CD14-positive monocyte (primary cell): ENCODE data around the gene CAMTA1. TPM values are rescaled to one million over a fixed set of nuclear protein-coding genes. Genes with fewer than 3 reads are reported as not detected.

Source experiments
- DNase-seq, 3 donors: peaks; one replicate each; pipeline ENCODE4 v3.0.0-alpha.2; 2011 to 2022
- H2AFZ ChIP-seq: 2 replicates; pipeline ENCODE4 v1.6.0; 2012; ENCODE audit warnings: mild to moderate bottlenecking, low read depth, low read length, inconsistent platforms; ENCODE audit not compliant: insufficient read depth, poor library complexity, severe bottlenecking
- H3K27ac ChIP-seq, 2 donors: 1 replicate in 1 of 2; 2 replicates in 1 of 2; pipeline ENCODE4 v1.5.1; 2012 to 2013; ENCODE audit warnings: low read length in 2 of 2, control low read depth in 1 of 2, inconsistent platforms in 1 of 2, low read depth in 1 of 2, mild to moderate bottlenecking in 1 of 2
- H3K27me3 ChIP-seq, 2 donors: one replicate each; pipeline versions ENCODE4 v1.6.0 to v1.6.1; 2011 to 2013; ENCODE audit warnings: low read length in 2 of 2; ENCODE audit not compliant: control insufficient read depth in 2 of 2, insufficient read depth in 2 of 2
- H3K36me3 ChIP-seq, 2 donors: replicated peaks in 1 of 2; 1 replicate in 1 of 2; 2 replicates in 1 of 2; pipeline versions ENCODE4 v1.5.1 to v1.6.1; 2012 to 2013; ENCODE audit warnings: low read length in 2 of 2, control low read depth in 1 of 2, inconsistent platforms in 1 of 2, mild to moderate bottlenecking in 1 of 2; ENCODE audit not compliant: insufficient read depth in 2 of 2, control insufficient read depth in 1 of 2
- H3K4me1 ChIP-seq, 2 donors: 1 replicate in 1 of 2; 2 replicates in 1 of 2; pipeline versions ENCODE4 v1.5.1 to v1.6.1; 2012 to 2013; ENCODE audit warnings: low read length in 2 of 2, control low read depth in 1 of 2, inconsistent platforms in 1 of 2, mild to moderate bottlenecking in 1 of 2, moderate library complexity in 1 of 2; ENCODE audit not compliant: insufficient read depth in 2 of 2, control insufficient read depth in 1 of 2
- H3K4me2 ChIP-seq: replicated peaks from 2 replicates; pipeline ENCODE3; 2012; ENCODE audit warnings: low read length, moderate library complexity, mild to moderate bottlenecking; ENCODE audit not compliant: poor library complexity, severe bottlenecking; ENCODE audit errors: extremely low read depth
- H3K4me3 ChIP-seq, 3 experiments: fragments of 200-600 bp in 1 of 3; sonication (generic) in 1 of 3; replicated peaks in 1 of 3; 1 replicate in 2 of 3; 2 replicates in 1 of 3; pipeline ENCODE4 v1.5.1; 2011 to 2013; ENCODE audit warnings: low read length in 3 of 3, mild to moderate bottlenecking in 3 of 3, control low read depth in 2 of 3, low read depth in 2 of 3, inconsistent platforms in 1 of 3, moderate library complexity in 1 of 3
- H3K79me2 ChIP-seq: 2 replicates; pipeline ENCODE4 v1.6.0; 2012; ENCODE audit warnings: mild to moderate bottlenecking, control low read depth, inconsistent platforms, low read length, moderate library complexity; ENCODE audit not compliant: insufficient read depth
- H3K9ac ChIP-seq: 2 replicates; pipeline ENCODE4 v1.6.0; 2017; ENCODE audit warnings: low read length, mild to moderate bottlenecking; ENCODE audit not compliant: insufficient read depth, poor library complexity, severe bottlenecking
- H3K9me3 ChIP-seq, 2 donors: replicated peaks in 1 of 2; 1 replicate in 1 of 2; 2 replicates in 1 of 2; pipeline versions ENCODE4 v1.5.1 to v1.6.1; 2012 to 2013; ENCODE audit warnings: low read length in 2 of 2, control low read depth in 1 of 2; ENCODE audit not compliant: control insufficient read depth in 1 of 2, insufficient read depth in 1 of 2
- H4K20me1 ChIP-seq: 2 replicates; pipeline ENCODE4 v1.6.0; 2012; ENCODE audit warnings: mild to moderate bottlenecking, low read length, control low read depth, moderate library complexity; ENCODE audit not compliant: insufficient read depth
- H3K27ac Mint-ChIP-seq, 7 donors: one replicate each; pipeline ENCODE4 v1.8.0; 2020; ENCODE audit warnings: mild to moderate bottlenecking in 7 of 7, mixed read lengths in 7 of 7, moderate library complexity in 6 of 7, inconsistent platforms in 2 of 7
- H3K27me3 Mint-ChIP-seq, 3 donors: one replicate each; pipeline ENCODE4 v1.8.0; 2021 to 2022; ENCODE audit warnings: low read depth in 3 of 3, mild to moderate bottlenecking in 3 of 3, mixed read lengths in 3 of 3, moderate library complexity in 3 of 3, inconsistent platforms in 1 of 3
- H3K36me3 Mint-ChIP-seq, 2 donors: one replicate each; pipeline ENCODE4 v1.8.0; 2020; ENCODE audit warnings: mixed read lengths in 2 of 2, inconsistent platforms in 1 of 2, mild to moderate bottlenecking in 1 of 2
- H3K4me1 Mint-ChIP-seq: one replicate; pipeline ENCODE4 v1.8.0; 2020; ENCODE audit warnings: mild to moderate bottlenecking, mixed read lengths
- H3K4me3 Mint-ChIP-seq, 2 donors: one replicate each; pipeline ENCODE4 v1.8.0; 2020; ENCODE audit warnings: mild to moderate bottlenecking in 2 of 2, mixed read lengths in 2 of 2, moderate library complexity in 1 of 2
- H3K9me3 Mint-ChIP-seq, 7 donors: one replicate each; pipeline ENCODE4 v1.8.0; 2020 to 2022; ENCODE audit warnings: mixed read lengths in 7 of 7, mild to moderate bottlenecking in 6 of 7, moderate library complexity in 6 of 7, inconsistent platforms in 2 of 7
- CTCF ChIP-seq: fragments of 200-600 bp; IDR thresholded peaks from one replicate; pipeline ENCODE4 v1.8.0; 2022; ENCODE audit warnings: antibody characterized with exemption, mild to moderate bottlenecking
- WGBS: methylation state at CpG from one replicate; pipeline ENCODE4 v1.1.5; 2013; ENCODE audit warnings: missing lambda C conversion rate; ENCODE audit not compliant: insufficient coverage; 5-methylcytosine and 5-hydroxymethylcytosine counted together
- intact Hi-C, 2 donors: fragments of 100-400 bp; cut with micrococcal nuclease; formaldehyde crosslinking; loops; one replicate each; pipeline versions ENCODE4 v1.15.0 to v1.15.1; 2023
- polyA plus RNA-seq, 3 donors: library from polyadenylated mRNA; depleted of rRNA in 1 of 3; unstranded in 2 of 3; stranded (reverse) in 1 of 3; fragments of 300-500 nt in 2 of 3; fragments of >200 nt in 1 of 3; fragmentation: Illumina TruSeq in 2 of 3; gene quantifications; 1 replicate in 2 of 3; 2 replicates in 1 of 3; pipeline ENCODE4 v1.2.3, GENCODE V29; 2012 to 2021

Gene CAMTA1
- polyA plus RNA-seq, 3 donors, result 52.0 to 89.6 (median 78.3) TPM

- Histone ChIP-seq H3K4me2 (no peak overlapping the region), H3K27me3 (no peaks in the 10 kb centered on the region), H3K9ac (no peak overlapping the region), H3K9me3 (peaks cover 6 to 13% of the 10 kb centered on the region in 2 donors), H3K36me3 (no peaks in the 10 kb centered on the region), H2AFZ (no peak overlapping the region), H3K4me3 (no peak overlapping the region), H3K27ac (no peak overlapping the region), H3K79me2 (no peaks in the 10 kb centered on the region), H4K20me1 (no peaks in the 10 kb centered on the region), H3K4me1 (no peaks in the 10 kb centered on the region)
- DNase-seq, result no peak
- no peaks in the 10 kb centered on the region for H3K4me1 Mint-ChIP-seq
- WGBS, result 97% methylated on average over 3 of the region's 6 CpGs
- intact Hi-C loops, result no loop called here
- H3K27me3 Mint-ChIP-seq, result peaks cover 1 to 10% (median 4%) of the 10 kb centered on the region in 3 donors
- no peaks in the 10 kb centered on the region for H3K36me3 Mint-ChIP-seq
- no peak for TF ChIP-seq CTCF
- peaks cover 10 to 21% (median 19%) of the 10 kb centered on the region in 7 donors for H3K9me3 Mint-ChIP-seq
- peak overlapping the region in 1 of 2 donors; percentile 39 for H3K4me3 Mint-ChIP-seq
- no peak overlapping the region for H3K27ac Mint-ChIP-seq
Observed at GRCh38 chr1:7422081-7422480, 636.8 kb downstream of the CAMTA1 start.

- intact Hi-C loops, result no loop called here
- Histone ChIP-seq H3K79me2 (no peaks in the 10 kb centered on the region), H3K27me3 (no peaks in the 10 kb centered on the region), H4K20me1 (no peaks in the 10 kb centered on the region), H2AFZ (no peak overlapping the region), H3K9me3 (peaks cover 5 to 12% of the 10 kb centered on the region in 2 donors), H3K27ac (no peak overlapping the region), H3K9ac (no peak overlapping the region), H3K4me3 (no peak overlapping the region), H3K36me3 (no peaks in the 10 kb centered on the region), H3K4me1 (no peaks in the 10 kb centered on the region), H3K4me2 (no peak overlapping the region)
- Mint-ChIP-seq H3K36me3 (no peaks in the 10 kb centered on the region), H3K27me3 (peaks cover 1 to 10% (median 4%) of the 10 kb centered on the region in 3 donors), H3K27ac (no peak overlapping the region), H3K9me3 (peaks cover 9 to 20% (median 15%) of the 10 kb centered on the region in 7 donors), H3K4me3 (peak overlapping the region in 1 of 2 donors; percentile 39), H3K4me1 (no peaks in the 10 kb centered on the region)
- no peak for TF ChIP-seq CTCF
- DNase-seq, result no peak
- 94% methylated on average over 3 of the region's 3 CpGs for WGBS
Observed at GRCh38 chr1:7422561-7422960, 637.3 kb downstream of the CAMTA1 start.
